A549 (cell line): ENCODE data around the gene JARID2.

ENCODE experiments used
- POLR2A ChIP-seq: IDR thresholded peaks from 2 replicates; pipeline ENCODE4 v1.6.1; 2012; ENCODE audit warnings: mild to moderate bottlenecking, low read length
- RARB ChIP-seq: fragments of 250-450 bp; sonication (Bioruptor Pico); IDR thresholded peaks from 2 replicates; pipeline ENCODE4 v1.8.0; 2021; ENCODE audit warnings: mild to moderate bottlenecking, moderate library complexity
- TF ChIP-seq, protein P1 (sequence below): fragments of >200 bp; sonication (Bioruptor Twin); formaldehyde crosslinking; IDR thresholded peaks from 3 replicates; pipeline ENCODE4 v1.6.1; 2016
- TF ChIP-seq, protein P2 (sequence below): fragments of >200 bp; sonication (Bioruptor Twin); formaldehyde crosslinking; IDR thresholded peaks from 3 replicates; pipeline ENCODE4 v1.5.1; 2016

DNA sequence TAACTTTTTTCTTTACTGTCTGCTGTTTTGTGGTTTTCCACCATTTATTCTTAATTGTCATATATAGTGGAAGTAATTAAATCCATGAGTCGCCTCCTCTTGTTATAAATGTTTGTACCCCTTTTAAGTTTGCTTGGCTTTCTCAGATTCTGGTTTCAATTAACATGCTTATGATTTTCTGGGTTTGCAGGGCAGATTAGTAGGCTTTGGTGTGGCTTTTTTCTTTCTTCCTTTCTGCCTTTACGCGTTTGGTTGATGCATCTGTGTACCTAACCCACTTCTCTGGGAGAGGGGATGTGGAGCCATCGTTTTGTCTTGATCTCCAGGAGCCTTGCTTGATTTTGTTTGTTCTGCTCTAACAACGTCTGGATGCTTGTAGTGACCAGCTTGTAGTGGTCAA lies 100.4 kb downstream of the JARID2 start:
- TF ChIP-seq RARB (CRISPR knock-in tag) (no peak), POLR2A (no peak)
- TF ChIP-seq, protein P1, sequence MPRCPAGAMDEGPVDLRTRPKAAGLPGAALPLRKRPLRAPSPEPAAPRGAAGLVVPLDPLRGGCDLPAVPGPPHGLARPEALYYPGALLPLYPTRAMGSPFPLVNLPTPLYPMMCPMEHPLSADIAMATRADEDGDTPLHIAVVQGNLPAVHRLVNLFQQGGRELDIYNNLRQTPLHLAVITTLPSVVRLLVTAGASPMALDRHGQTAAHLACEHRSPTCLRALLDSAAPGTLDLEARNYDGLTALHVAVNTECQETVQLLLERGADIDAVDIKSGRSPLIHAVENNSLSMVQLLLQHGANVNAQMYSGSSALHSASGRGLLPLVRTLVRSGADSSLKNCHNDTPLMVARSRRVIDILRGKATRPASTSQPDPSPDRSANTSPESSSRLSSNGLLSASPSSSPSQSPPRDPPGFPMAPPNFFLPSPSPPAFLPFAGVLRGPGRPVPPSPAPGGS = no peak
- TF ChIP-seq, protein P2, sequence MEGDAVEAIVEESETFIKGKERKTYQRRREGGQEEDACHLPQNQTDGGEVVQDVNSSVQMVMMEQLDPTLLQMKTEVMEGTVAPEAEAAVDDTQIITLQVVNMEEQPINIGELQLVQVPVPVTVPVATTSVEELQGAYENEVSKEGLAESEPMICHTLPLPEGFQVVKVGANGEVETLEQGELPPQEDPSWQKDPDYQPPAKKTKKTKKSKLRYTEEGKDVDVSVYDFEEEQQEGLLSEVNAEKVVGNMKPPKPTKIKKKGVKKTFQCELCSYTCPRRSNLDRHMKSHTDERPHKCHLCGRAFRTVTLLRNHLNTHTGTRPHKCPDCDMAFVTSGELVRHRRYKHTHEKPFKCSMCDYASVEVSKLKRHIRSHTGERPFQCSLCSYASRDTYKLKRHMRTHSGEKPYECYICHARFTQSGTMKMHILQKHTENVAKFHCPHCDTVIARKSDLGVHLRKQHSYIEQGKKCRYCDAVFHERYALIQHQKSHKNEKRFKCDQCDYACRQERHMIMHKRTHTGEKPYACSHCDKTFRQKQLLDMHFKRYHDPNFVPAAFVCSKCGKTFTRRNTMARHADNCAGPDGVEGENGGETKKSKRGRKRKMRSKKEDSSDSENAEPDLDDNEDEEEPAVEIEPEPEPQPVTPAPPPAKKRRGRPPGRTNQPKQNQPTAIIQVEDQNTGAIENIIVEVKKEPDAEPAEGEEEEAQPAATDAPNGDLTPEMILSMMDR = no peak
